ENCODE measurements around the gene CIRBP.

Gene CIRBP

DNA sequence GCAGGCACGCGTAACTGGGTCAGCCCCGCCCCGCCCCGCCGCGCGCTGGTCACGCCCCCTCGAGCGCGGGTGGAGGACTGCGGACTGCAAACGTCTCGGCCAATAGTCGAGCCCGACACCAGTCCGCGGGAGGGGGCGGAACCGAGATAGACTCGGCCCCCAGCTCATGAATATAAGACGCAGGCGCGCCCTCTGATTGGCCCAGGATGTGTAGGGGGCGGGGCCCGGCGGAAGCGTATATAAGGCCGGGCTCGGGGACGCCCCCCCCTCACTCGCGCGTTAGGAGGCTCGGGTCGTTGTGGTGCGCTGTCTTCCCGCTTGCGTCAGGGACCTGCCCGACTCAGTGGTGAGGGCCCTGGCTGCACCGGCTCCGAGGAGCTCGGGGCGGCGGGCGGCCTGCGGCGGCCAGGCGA lies at the start of gene CIRBP:
CIRBP (plus strand) TSS at position 268 of the 413 bp plus-strand sequence. CDS start 1,602 bp downstream, outside the sequence.
- Mint-ChIP-seq H3K27me3 (no peaks in the 10 kb centered on the region), H3K36me3 (peaks cover 41 to 50% of the 10 kb centered on the region in 2 donors), H3K4me1 (peaks cover 72 to 89% of the 10 kb centered on the region in 2 donors), H3K4me3 (peak within 1 kb of the TSS; percentile 87 to 90), H3K9me3 (no peaks in the 10 kb centered on the region), H3K27ac (peak within 1 kb of the TSS; percentile 97)
- ATAC-seq (replicated peaks) (peak; percentile 62 to 69), DNase-seq (peak; percentile 99)

DNA sequence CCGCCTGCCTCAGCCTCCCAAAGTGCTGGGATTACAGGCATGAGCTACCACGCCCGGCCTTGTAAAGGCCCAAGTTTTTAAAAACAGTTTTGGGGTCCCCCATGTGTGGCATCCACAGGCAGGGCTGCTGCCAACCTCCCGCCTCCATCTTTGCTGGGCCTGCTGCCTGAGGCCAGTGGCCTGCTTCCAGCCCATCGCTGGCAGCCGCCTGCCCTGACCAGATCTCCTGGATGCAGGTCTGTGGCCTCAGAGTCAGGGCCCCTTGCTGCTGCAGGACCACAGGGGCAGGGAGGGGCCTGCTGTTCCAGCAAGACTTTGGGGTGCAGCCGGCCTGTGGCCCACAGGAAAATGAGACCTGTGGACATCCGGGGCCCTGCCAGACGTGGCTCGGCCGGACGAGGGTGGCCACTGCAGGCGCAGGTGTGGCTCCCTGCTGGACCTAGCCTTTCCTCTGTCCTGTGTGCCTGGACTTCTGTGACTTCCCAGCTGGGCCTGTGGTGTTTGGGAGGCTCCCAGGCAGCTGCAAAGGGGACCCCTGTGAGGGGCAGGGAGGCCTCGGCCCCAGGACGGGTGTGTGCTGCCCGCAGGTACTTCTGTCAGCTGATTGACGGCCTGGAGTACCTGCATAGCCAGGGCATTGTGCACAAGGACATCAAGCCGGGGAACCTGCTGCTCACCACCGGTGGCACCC lies 49.2 kb upstream of the CIRBP start:
- Mint-ChIP-seq H3K27ac (no peak overlapping the region), H3K9me3 (no peaks in the 10 kb centered on the region), H3K4me1 (peaks cover 0 to 1% of the 10 kb centered on the region in 2 donors), H3K36me3 (peaks cover 13 to 14% of the 10 kb centered on the region in 2 donors), H3K27me3 (no peaks in the 10 kb centered on the region), H3K4me3 (no peak overlapping the region)
- DNase-seq (no peak), ATAC-seq (replicated peaks) (no peak)

DNA sequence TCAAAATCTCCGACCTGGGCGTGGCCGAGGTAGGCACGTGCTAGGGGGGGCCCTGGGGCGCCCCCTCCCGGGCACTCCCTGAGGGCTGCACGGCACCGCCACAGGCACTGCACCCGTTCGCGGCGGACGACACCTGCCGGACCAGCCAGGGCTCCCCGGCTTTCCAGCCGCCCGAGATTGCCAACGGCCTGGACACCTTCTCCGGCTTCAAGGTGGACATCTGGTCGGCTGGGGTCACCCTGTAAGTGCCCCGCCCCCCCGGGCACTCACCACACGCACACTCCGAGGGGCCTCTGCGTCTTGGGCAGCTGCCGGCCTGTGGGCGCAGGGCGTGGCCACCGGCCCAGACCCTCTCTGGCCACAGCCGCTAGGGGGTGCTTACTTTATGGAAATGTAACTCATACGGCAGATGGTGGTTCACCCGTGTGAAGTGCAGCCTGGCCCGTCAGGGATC lies 48.6 kb upstream of the CIRBP start:
- Mint-ChIP-seq H3K4me1 (peaks cover 0 to 1% of the 10 kb centered on the region in 2 donors), H3K9me3 (no peaks in the 10 kb centered on the region), H3K27ac (no peak overlapping the region), H3K36me3 (peaks cover 11 to 14% of the 10 kb centered on the region in 2 donors), H3K4me3 (no peak overlapping the region), H3K27me3 (no peaks in the 10 kb centered on the region)
- no peak for DNase-seq
- ATAC-seq (replicated peaks), result no peak

DNA sequence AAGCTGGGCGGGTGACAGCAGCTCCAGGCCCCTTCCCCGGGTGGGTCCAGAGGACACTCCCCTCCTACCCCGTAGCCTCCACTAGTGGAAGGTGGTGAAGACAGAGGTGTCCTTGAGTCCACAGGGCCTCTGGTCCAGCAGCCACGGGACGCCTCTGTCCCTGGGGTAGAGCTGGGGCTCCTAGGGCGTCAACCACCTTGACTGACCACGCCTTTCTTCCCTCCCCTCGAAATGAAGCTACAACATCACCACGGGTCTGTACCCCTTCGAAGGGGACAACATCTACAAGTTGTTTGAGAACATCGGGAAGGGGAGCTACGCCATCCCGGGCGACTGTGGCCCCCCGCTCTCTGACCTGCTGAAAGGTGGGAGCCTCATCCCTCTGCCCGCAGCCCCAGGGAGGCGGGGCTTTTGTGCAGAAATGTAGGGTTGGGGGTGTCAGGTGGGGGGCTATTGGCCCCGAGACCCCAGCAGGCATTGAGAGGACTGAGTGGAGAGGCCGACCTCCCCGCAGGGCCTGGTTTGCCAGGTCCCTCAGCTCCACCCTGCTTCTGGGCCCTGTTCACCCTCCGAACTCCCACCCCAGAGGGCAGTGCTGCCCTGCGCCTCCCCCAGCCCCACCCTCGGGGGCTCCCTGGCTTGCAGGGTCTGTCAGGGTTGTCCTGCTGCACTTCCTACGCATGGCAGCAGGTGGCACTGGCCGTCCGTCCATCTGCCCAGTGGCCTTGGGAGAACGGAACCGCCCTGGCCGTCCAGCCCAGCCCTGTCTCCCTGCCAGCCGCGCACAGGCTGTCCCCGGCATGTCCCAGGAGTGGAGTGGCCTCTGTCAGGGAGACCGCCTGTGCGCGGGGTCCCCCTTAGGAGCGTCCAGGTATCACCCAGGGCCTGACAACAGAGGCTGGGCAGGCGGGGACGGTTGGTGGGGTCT lies 47.9 kb upstream of the CIRBP start:
- ATAC-seq (replicated peaks), result no peak
- peaks cover 0 to 1% of the 10 kb centered on the region in 2 donors for H3K4me1 Mint-ChIP-seq

DNA sequence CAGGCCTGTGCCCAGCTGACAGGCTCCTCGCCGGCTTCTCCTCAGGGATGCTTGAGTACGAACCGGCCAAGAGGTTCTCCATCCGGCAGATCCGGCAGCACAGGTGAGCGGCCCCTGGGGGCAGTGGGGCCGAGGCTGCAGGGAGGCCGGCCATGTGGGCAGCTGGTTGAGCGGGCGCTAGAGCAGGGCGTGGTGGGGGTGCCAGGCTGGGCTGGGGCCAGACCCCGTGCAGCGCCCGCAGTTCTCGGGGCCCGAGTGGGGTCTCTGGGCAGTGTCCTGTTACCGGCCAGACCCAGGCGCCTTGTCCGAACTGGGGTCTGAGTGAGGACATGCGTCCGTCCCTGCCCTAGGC lies 47.3 kb upstream of the CIRBP start:
- H3K4me1 Mint-ChIP-seq, result peaks cover 0 to 1% of the 10 kb centered on the region in 2 donors
- no peaks in the 10 kb centered on the region for H3K27me3 Mint-ChIP-seq
- no peak overlapping the region for H3K4me3 Mint-ChIP-seq
- DNase-seq, result no peak
- no peak overlapping the region for H3K27ac Mint-ChIP-seq
- no peak for ATAC-seq (replicated peaks)
- peaks cover 8 to 10% of the 10 kb centered on the region in 2 donors for H3K36me3 Mint-ChIP-seq
- no peaks in the 10 kb centered on the region for H3K9me3 Mint-ChIP-seq

More for the DNA sequence above, 47.9 kb upstream of the CIRBP start:
- H3K9me3 Mint-ChIP-seq, result no peaks in the 10 kb centered on the region
- peak overlapping the region; percentile 25 for H3K27ac Mint-ChIP-seq
- no peak overlapping the region for H3K4me3 Mint-ChIP-seq
- H3K36me3 Mint-ChIP-seq, result peaks cover 8 to 12% of the 10 kb centered on the region in 2 donors
- DNase-seq, result no peak
- H3K27me3 Mint-ChIP-seq, result no peaks in the 10 kb centered on the region

DNA sequence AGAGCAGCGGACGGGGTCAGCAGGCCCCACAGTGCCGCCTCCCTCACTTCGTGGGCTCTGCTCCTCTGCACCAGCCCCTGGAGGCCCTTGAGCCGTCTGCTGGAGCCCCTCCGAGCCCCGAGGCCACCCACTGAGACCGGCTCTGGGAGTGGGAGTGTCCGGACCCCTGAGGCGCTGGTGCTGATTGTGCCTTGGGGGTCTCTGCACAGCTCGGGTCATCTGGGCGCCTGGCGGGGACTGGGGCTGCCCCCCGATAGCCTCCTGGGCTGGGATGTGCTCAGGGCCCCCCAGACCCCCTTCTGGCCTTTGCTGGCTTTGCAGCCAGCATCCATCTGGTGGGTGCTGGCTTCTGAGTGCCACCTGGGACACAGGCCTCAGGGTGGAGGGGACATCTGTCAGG lies 46.7 kb upstream of the CIRBP start:
- Mint-ChIP-seq H3K27me3 (no peaks in the 10 kb centered on the region), H3K36me3 (peaks cover 10 to 13% of the 10 kb centered on the region in 2 donors), H3K4me3 (no peak overlapping the region), H3K9me3 (no peaks in the 10 kb centered on the region), H3K4me1 (peaks cover 0 to 1% of the 10 kb centered on the region in 2 donors), H3K27ac (no peak overlapping the region)
- peak; percentile 41 to 53 for ATAC-seq (replicated peaks)
- DNase-seq, result no peak

DNA sequence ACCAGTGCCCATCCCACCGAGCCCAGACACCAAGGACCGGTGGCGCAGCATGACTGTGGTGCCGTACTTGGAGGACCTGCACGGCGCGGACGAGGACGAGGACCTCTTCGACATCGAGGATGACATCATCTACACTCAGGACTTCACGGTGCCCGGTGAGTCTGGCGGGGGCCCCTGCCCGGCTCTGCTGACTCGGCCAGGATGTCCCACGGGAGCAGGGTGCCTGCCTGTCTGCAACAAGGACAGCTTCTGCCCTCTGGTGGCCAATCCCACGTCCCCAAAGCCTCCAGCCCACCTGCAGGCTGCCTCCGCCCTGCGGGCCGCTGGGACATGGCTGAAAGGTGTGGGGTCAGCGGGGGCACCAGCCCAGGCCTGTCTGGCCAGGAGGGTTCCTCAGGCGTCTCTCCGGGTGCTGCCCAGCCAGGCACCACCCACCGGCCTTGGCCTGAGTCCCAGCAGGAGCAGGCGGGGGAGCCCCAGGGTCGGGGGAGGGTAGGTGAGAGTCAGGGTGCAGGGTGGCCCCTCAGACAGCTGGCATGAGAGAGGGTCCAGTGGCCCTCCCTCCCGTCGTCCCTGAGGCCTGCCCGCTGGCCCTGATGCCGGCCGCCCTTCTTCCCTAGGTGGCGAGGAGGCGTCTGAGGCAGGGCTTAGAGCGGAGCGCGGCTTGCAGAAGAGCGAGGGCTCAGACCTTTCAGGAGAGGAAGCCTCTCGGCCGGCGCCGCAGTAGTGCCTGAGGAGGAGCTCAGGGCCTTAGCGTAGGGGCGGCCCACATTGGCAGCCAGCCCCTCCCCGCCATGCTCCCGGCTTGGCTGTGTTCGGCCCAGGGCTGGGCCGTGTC lies 45.9 kb upstream of the CIRBP start:
- Mint-ChIP-seq H3K27me3 (no peaks in the 10 kb centered on the region), H3K36me3 (peaks cover 12 to 15% of the 10 kb centered on the region in 2 donors), H3K9me3 (no peaks in the 10 kb centered on the region), H3K4me1 (peaks cover 0 to under 1% of the 10 kb centered on the region in 2 donors), H3K27ac (no peak overlapping the region), H3K4me3 (no peak overlapping the region)
- DNase-seq, result no peak
- ATAC-seq (replicated peaks), result peak; percentile 67 to 73

DNA sequence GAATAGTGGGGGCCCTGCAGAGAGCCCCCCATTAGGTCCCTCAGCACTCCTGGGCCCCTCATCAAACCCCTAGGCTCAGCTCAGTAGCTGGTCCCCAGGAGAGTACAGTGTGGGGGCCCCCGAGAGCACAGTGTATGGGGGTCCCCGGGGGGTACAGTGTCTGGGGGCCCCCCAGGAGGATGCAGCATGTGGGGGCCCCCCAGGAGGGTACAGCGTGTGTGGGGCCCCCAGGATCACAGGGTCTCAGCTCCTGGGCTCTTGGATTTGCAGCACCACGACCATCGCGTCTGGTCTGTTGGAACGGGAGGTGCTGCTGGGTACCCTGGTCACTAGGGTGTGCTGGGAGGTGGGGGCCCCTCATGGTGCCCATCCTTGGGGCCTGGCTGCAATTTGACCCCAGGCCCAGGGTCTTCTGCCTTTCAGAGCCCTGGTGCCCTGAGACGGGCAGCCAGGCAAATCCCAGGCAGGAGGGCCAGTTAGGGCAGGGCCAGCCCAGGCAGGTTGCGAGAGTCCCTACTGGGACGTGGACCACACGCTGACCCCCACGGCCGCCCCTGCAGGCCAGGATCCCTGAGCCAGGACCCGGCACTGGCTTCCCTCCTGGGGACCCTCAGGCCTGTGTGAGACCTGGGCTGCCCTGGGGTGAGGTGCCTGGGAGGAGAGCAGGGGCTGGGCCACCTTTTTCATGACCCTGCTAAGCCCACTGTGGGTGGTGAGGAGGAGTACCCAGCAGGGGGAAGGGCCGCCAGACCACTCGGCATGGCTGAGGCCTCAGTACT lies 44.9 kb upstream of the CIRBP start:
- H3K36me3 Mint-ChIP-seq, result peaks cover 12 to 16% of the 10 kb centered on the region in 2 donors
- H3K9me3 Mint-ChIP-seq, result no peaks in the 10 kb centered on the region
- H3K27me3 Mint-ChIP-seq, result no peaks in the 10 kb centered on the region
- no peak for ATAC-seq (replicated peaks)
- no peak overlapping the region for H3K27ac Mint-ChIP-seq
- DNase-seq, result no peak
- H3K4me1 Mint-ChIP-seq, result no peaks in the 10 kb centered on the region
- H3K4me3 Mint-ChIP-seq, result no peak overlapping the region

DNA sequence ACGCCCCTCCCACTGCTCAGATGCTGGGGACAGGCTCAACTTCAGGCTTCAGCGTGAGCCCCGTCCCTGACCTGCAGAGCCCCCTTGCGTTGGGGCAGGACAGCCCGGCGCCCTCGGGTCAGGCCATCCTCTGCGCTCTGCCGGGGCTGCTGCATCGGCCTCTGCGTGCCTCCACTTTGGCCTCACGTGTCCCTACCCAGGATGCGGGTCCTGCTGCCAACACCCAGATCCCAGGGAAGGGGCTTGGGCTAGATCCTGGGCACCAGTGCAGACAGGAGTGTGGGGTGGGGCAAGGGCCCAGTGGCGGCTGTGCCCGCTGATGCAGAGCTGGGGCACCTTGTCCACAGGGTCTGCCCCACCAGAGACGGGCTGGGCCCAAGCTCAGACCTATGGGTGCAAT lies 44.3 kb upstream of the CIRBP start:
- no peaks in the 10 kb centered on the region for H3K9me3 Mint-ChIP-seq
- no peak for ATAC-seq (replicated peaks)
- no peak overlapping the region for H3K4me3 Mint-ChIP-seq
- no peak for DNase-seq
- no peaks in the 10 kb centered on the region for H3K4me1 Mint-ChIP-seq
- H3K27ac Mint-ChIP-seq, result no peak overlapping the region
- H3K27me3 Mint-ChIP-seq, result no peaks in the 10 kb centered on the region
- H3K36me3 Mint-ChIP-seq, result peaks cover 12 to 14% of the 10 kb centered on the region in 2 donors

DNA sequence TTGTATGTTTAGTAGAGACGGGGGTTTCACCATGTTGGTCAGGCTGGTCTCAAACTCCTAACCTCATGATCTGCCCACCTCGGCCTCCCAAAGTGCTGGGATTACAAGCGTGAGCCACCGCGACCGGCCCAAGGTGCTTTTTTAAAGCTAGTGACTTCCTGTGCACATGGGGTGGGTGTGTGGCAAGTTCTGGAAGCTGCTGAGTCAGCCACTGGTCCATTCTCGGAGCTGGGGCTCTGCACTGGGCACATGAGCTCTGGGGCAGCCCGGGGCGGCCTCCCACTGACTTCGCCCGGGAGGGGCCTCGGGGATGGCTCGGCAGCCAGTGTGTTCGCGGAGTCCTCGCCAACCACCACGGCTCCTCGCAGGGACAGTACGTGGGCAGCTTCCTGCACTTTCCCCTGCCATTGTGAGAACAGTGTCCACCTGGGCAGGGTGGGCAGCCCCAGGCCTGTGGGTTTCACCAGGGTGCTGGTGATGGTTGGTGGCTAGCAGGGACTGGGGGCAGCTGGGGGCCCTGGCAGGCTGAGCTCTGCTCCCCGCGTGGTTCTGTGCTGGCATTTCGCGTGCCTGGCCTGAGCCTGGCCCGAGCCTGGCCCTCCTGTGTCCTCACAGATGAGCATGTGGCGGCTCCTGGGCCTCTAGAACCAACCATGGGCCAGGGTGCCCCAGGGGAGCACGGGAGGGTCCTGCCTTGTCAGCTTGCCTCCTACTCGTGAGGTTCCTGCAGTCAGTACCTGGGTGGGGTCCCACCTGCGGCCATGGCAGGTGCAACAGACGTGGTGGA lies 43.5 kb upstream of the CIRBP start:
- no peak overlapping the region for H3K27ac Mint-ChIP-seq
- no peak overlapping the region for H3K4me3 Mint-ChIP-seq
- ATAC-seq (replicated peaks), result no peak
- H3K27me3 Mint-ChIP-seq, result no peaks in the 10 kb centered on the region
- H3K36me3 Mint-ChIP-seq, result peaks cover 12 to 13% of the 10 kb centered on the region in 2 donors
- H3K4me1 Mint-ChIP-seq, result no peaks in the 10 kb centered on the region
- no peak for DNase-seq
- no peaks in the 10 kb centered on the region for H3K9me3 Mint-ChIP-seq

DNA sequence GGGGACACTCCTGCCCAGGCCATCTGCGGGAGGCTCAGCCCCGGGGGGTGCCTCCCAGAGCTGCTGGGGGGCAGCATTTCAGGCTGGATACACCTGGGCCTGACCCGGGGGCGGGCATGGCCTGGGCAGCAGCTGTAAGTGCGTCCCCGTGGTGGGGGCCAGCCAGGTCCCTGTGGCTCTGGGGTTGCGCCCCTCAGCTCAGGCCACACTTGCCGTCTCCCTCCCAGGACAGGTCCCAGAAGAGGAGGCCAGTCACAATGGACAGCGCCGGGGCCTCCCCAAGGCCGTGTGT lies 43.0 kb upstream of the CIRBP start:
- Mint-ChIP-seq H3K27ac (no peak overlapping the region), H3K36me3 (peaks cover 9% of the 10 kb centered on the region in 2 donors), H3K4me1 (no peaks in the 10 kb centered on the region), H3K9me3 (no peaks in the 10 kb centered on the region), H3K4me3 (no peak overlapping the region), H3K27me3 (no peaks in the 10 kb centered on the region)
- ATAC-seq (replicated peaks) (no peak), DNase-seq (no peak)

DNA sequence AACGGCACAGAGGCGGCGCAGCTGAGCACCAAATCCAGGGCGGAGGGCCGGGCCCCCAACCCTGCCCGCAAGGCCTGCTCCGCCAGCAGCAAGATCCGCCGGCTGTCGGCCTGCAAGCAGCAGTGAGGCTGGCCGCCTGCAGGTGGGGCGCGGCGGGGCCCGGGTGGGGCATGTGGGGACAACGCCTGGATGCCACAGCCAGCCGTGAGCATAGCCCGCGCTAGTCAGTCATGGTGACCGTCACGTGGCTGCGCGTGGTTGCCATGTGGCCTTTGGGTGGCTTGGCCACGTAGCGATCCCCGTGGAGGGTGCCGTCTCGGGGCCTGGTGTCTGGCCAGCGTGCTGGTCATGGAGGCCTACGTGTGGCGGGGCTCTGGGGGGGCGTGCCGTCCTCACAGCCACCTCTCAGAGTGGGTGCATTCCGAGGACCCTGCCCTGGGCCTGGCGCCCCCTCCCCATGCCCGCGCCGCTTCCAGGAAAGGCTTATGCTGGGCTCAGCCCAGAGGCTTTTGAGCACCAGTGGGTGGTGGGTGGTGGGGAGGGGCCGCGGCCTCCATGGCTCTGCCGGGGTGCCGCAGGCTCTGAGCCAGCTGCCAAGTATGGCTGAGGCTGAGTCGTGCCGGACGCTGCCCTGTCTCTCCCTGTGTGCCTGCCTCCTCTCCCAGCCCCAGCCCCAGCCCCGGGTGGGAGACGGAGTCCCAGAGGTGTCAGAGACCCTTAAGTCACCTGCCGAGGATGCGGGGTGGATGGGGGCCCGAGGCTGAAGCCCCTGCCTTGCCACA lies 42.4 kb upstream of the CIRBP start:
- H3K4me1 Mint-ChIP-seq, result peaks cover 0 to 4% of the 10 kb centered on the region in 2 donors
- DNase-seq, result no peak

More for the DNA sequence above, 42.4 kb upstream of the CIRBP start:
- H3K4me3 Mint-ChIP-seq, result no peak overlapping the region
- no peak overlapping the region for H3K27ac Mint-ChIP-seq
- peaks cover 9% of the 10 kb centered on the region in 2 donors for H3K36me3 Mint-ChIP-seq
- no peaks in the 10 kb centered on the region for H3K9me3 Mint-ChIP-seq
- no peak for ATAC-seq (replicated peaks)
- no peaks in the 10 kb centered on the region for H3K27me3 Mint-ChIP-seq

Measured in stimulated activated naive B cell treated with anti-CD40 and anti-IgM and Interleukin-4, amounts not matched to agents 10 μg/mL and 1 μg/mL and 100 μg/mL, for 72 hours (primary cell).